ENCODE measurements around the gene N4BP3. TPM values are rescaled to one million over a fixed set of nuclear protein-coding genes. Genes with fewer than 3 reads are reported as not detected.
A peak's percentile ranks its signal among the peaks of the same experiment; 100 is the strongest.

N4BP3 gene
- total RNA-seq, 3 donors from 2014 or later (not counting 1 experiment from before 2014, with no cell fraction given): 5.6 to 16.9 (median 9.0) TPM

- Histone ChIP-seq H3K4me1 (ENCODE audit: control insufficient read depth, insufficient read depth, low read length) (peaks cover 21% of the 10 kb centered on the region), H3K9me3 (ENCODE audit: control insufficient read depth, insufficient read depth, low read length) (no peaks in the 10 kb centered on the region), H3K4me3 (ENCODE audit: low read length) (peak within 1 kb of the TSS; percentile 72), H3K27me3 (ENCODE audit: control insufficient read depth, insufficient read depth, low read length) (no peaks in the 10 kb centered on the region), H3K36me3 (ENCODE audit: control insufficient read depth, insufficient read depth, low read length) (no peaks in the 10 kb centered on the region), H3K27ac (ENCODE audit: low read length) (peak within 1 kb of the TSS; percentile 72)
- no peaks in the 10 kb centered on the region for H3K27me3 Mint-ChIP-seq (ENCODE audit: low read depth in 2 of 2)
- peak within 1 kb of the TSS; percentile 13 to 18 for H3K27ac Mint-ChIP-seq
- peak within 1 kb of the TSS; percentile 72 for H3K4me3 Mint-ChIP-seq
- DNase-seq (peak; percentile 80 to 87), ATAC-seq (peak; percentile 83 to 84 (median 83))
- H3K4me1 Mint-ChIP-seq: peaks cover 7 to 26% of the 10 kb centered on the region in 2 donors
- H3K36me3 Mint-ChIP-seq: no peaks in the 10 kb centered on the region
- WGBS (ENCODE audit: insufficient coverage): under 1% methylated on average over 102 of the region's 102 CpGs
- H3K9me3 Mint-ChIP-seq: no peaks in the 10 kb centered on the region
- intact Hi-C loops (cut with micrococcal nuclease): loop anchor here (1.0 kb wide), 1 partner anchor 15 kb away; no protein-coding TSS in a partner anchor
- TF ChIP-seq CTCF (IDR thresholded peaks at IDR 0.05): no peak
Observed at GRCh38 chr5:178130576-178131445, 17.5 kb downstream of the N4BP3 start, which contains the start of gene RMND5B. TSS of gene RMND5B (plus strand) at chr5:178131014. CDS start at chr5:178138120, 7,106 bp downstream.

GRCh38 chr5:178131446-178131996 lies 18.2 kb downstream of the N4BP3 start:
- no peaks in the 10 kb centered on the region for H3K9me3 ChIP-seq (ENCODE audit: control insufficient read depth, insufficient read depth, low read length)
- H3K27me3 Mint-ChIP-seq (ENCODE audit: low read depth in 2 of 2): no peaks in the 10 kb centered on the region
- TF ChIP-seq CTCF (IDR thresholded peaks at IDR 0.05): no peak
- H3K4me3 Mint-ChIP-seq: peak overlapping the region; percentile 72
- H3K36me3 Mint-ChIP-seq: no peaks in the 10 kb centered on the region
- peak overlapping the region; percentile 72 for H3K4me3 ChIP-seq (ENCODE audit: low read length)
- no peaks in the 10 kb centered on the region for H3K9me3 Mint-ChIP-seq
- H3K4me1 Mint-ChIP-seq: peaks cover 7 to 28% of the 10 kb centered on the region in 2 donors
- 53% methylated on average over 9 of the region's 10 CpGs for WGBS (ENCODE audit: insufficient coverage)
- intact Hi-C loops (cut with micrococcal nuclease): no loop called here
- DNase-seq (no peak), ATAC-seq (no peak)
- H3K27ac ChIP-seq (ENCODE audit: low read length): peak overlapping the region; percentile 72
- H3K27ac Mint-ChIP-seq: peak overlapping the region; percentile 5 to 13
- no peaks in the 10 kb centered on the region for H3K36me3 ChIP-seq (ENCODE audit: control insufficient read depth, insufficient read depth, low read length)
- peaks cover 21% of the 10 kb centered on the region for H3K4me1 ChIP-seq (ENCODE audit: control insufficient read depth, insufficient read depth, low read length)
- no peaks in the 10 kb centered on the region for H3K27me3 ChIP-seq (ENCODE audit: control insufficient read depth, insufficient read depth, low read length)

GRCh38 chr5:178136990-178137389 lies 23.7 kb downstream of the N4BP3 start:
- Histone ChIP-seq H3K27ac (ENCODE audit: low read length) (no peak overlapping the region), H3K4me3 (ENCODE audit: low read length) (no peak overlapping the region), H3K9me3 (ENCODE audit: control insufficient read depth, insufficient read depth, low read length) (no peaks in the 10 kb centered on the region), H3K4me1 (ENCODE audit: control insufficient read depth, insufficient read depth, low read length) (no peaks in the 10 kb centered on the region), H3K36me3 (ENCODE audit: control insufficient read depth, insufficient read depth, low read length) (peaks cover 3% of the 10 kb centered on the region), H3K27me3 (ENCODE audit: control insufficient read depth, insufficient read depth, low read length) (no peaks in the 10 kb centered on the region)
- H3K27me3 Mint-ChIP-seq (ENCODE audit: low read depth in 2 of 2): no peaks in the 10 kb centered on the region
- WGBS (ENCODE audit: insufficient coverage): 93% methylated on average over 10 of the region's 10 CpGs
- DNase-seq: no peak
- peaks cover 0 to 13% of the 10 kb centered on the region in 2 donors for H3K4me1 Mint-ChIP-seq
- TF ChIP-seq CTCF (IDR thresholded peaks at IDR 0.05): no peak
- ATAC-seq: peak in 1 of 3 donors; percentile 21
- no peaks in the 10 kb centered on the region for H3K36me3 Mint-ChIP-seq
- intact Hi-C loops (cut with micrococcal nuclease): no loop called here
- no peak overlapping the region for H3K4me3 Mint-ChIP-seq
- H3K27ac Mint-ChIP-seq: no peak overlapping the region
- no peaks in the 10 kb centered on the region for H3K9me3 Mint-ChIP-seq
